CD4-positive, alpha-beta T cell treated with Interleukin-1 beta for 1 hour (primary cell): Measurements from ENCODE around the gene EME2.

ENCODE experiments used
- DNase-seq, 2 donors: peaks; one replicate each; pipeline ENCODE4 v3.0.0-alpha.2; 2020 to 2022

The EME2 gene

DNA sequence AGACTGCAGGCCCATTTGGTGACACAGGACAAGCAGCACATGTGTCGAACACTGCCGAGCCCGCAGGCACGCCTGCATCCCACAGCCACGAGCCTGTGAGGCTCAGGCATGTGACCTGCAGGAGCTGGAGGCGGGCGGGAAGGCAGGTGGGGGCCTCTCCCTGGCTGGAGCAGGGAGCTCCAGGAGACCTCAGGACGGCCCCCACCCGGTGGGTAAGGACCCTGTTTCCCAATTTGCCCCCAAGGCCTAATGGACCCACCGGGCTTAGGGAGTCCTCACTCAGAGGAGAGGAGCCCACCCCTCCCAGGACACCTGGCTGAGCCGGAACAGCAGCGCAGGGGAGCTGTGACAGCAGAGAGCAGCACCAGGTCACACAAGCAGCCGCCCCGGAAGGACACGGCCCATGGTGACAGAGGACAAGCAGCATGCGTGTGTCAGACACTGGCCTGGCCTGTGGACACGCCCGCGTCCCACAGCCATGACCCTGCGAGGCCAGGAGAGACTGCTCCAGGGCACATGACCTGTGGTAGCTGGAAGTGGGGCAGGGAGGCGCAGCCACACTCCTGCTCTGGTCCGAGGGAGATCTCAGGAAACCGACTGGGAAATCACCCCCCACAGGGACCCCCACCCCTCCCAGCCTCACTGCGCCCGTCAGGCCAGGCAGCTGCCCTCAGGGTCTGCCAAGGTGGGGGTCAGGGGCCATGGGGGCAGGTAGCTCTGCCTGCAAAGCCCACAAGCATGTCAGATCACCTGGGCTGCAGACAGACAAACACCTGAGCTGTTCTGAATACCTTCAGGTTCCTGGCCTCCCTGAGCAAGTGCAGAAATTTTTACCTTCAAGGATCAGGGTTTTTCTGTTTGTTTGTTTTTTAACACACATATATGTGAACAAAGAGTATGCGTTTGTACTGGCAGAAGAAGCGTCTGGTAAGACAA lies 7.4 kb downstream of the EME2 start:
- no peak for DNase-seq

DNA sequence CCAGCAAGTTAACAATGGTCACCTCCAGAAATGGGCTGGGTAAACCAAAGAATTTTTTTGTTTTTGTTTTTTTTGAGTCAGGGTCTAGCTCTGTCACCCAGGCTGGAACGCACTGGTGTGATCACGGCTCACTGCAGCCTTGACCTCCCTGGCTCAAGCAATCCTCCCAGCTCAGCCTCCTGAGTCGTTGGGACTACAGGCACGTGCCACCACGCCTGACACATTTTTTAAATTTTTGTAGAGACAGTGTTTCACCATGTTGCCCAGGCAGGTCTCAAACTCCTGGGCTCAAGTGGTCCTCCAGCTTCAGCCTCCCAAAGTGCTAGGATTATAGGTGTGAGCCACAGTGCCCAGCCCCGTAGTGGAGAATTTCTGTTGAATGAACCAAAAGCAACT lies 8.1 kb downstream of the EME2 start:
- DNase-seq = no peak

DNA sequence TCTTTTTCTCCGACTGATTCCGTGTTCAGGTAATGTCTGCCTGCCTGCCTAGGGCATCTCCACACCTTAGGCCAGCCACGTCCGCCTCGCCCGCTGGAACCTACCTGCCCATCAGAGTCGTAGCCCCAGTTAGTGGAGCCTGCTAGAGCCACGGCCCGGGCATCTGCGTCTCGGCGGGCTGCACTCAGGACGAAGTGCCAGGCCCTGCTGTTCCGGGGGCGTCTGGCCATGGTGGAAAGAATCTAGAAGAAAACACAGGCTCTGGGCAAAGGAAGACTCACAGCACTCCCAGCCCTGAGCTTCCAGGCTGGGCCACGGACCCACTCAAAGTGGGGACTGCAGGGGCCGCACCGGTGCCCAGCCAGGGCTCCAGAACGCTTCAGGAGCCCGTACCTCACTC lies 8.6 kb downstream of the EME2 start:
- no peak for DNase-seq

DNA sequence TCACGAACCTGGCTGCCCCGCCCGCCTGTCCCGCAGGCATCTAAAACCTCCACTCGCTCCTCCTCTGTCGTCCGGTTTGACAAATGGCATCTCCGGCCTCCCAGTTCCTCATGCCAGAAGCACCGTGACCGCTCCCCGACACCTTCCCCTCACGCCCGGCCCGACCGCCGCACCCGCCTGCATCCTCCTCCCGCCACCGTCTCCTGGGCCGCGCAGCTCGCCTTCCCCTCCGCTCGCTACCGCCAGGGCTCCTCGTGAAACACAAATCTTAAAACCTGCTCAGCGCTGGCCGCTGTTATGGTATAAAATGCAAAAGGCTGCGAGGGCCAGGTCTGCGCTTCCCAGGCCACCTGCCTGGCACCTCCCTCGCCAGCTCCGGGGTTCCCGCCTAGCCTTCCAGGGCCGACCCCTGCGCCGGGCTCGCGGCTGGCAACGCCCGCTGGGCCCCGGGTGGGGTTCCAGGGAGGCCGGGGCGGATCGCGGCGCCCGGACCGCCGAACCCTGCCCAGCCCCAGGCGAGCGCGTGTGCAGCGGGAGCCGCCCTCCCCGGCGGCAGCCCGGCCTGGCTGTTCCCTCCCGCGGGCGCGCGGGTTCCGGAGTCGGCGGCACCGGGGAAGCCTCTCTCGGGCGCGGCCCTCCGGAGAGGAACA lies 9.3 kb downstream of the EME2 start:
- peak in 1 of 2 donors; percentile 22 for DNase-seq

DNA sequence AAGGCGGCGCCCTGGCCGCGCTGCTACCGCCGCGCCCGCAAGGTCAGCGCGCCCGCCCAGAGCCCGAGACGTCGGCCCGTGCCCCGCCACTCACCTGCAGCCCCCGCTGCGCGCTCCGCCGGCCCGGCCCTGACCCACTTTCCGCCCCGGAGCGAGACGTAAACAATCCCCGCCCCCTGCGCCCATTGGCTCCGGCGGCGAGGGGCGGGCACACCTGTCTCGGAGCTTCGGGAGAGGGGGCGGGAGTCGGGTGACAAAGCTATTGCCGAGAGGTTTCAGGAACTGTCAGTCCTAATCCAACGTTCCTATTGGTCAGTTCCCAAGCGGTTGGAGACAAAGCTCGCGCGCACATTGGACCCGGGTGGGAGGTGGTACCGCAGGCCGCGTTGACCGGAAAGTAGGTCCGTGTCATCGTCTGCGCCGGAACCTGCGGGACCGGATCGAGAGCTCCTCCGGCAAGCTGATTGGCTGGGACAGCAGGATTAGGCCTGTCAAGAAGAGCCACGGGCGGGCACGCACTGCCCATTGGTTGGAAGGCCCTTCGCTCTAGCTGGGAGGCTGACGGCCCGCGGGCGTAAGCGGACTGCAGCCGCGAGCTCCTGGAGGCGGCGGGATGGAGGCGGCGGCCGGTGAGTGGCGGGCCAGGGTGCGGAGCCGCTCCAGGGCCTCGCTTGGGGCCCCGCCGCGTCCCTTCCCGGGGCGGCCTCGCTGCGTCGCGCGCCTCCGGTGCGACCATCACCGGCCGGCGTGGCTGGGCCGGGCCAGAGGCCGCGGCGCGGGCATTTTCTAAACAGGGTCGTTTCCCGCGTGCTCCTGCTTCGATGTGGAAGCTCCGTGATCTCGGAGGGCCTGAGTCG lies 10.0 kb downstream of the EME2 start, which contains the start of the genes NUBP2 and SPSB3:
TSS of gene NUBP2 (plus strand) at position 553 of the 857 bp plus-strand sequence. CDS start at position 614, 61 bp downstream.
TSS of gene SPSB3 (minus strand) at position 164 of the 857 bp plus-strand sequence. CDS start 1,088 bp downstream, outside the sequence.
- DNase-seq = peak; percentile 99 to 100

DNA sequence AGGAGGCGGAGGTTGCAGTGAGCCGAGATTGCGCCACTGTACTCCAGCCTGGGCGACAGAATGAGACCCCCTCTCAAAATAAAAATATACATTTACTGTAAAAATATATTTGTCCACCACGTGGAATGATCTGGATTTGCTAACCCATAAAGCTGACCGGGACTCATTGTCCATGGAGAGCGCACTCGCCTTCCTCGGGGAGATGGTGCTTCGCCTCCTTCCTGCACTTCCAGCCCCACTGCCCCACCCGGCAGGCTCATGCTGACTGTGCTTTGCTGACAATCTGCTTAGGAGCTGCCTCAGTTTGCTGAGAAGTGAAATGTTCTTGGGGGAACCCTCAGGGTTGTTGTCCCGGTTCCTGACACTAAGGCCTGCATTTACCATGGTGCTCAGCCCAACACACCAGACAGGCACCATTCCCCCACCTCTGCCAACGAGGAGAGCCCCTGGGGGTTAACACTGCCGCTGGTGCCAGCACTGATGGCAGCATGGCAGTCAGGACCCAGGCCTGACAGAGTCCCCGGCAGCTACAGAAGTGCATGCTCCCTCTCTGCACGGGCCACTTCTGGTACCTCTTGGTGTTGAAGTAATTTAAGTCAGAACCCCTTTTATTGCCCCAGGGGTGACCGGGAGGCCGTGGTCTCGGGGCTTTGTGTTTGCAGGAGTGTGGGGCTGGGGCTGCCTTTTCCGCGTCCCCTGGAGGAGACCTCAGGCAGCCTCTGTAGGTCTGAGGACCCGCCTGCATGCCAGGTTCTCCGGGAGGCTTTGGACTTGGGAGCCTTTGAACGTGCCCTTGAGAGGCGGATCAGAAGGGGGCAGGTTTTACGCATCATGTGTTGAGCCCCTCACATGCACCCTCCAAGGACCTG lies 12.6 kb downstream of the EME2 start:
- no peak for DNase-seq

DNA sequence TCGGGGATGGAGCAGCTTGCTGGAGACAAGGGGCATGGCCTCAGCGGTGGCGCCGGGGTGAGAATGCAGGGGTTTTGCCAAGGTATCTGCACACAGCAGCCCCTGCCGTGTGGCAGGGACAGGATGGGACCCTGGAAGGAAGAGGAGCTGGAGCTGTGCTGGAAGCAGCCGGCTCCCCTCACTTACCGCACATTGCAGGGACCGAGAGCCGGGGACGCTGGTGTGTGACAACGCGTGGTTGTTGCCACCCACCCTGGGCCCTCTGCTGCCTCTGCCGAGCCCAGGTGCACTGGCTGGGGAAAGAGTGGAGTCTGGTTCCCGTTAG lies 13.2 kb downstream of the EME2 start:
- no peak for DNase-seq

DNA sequence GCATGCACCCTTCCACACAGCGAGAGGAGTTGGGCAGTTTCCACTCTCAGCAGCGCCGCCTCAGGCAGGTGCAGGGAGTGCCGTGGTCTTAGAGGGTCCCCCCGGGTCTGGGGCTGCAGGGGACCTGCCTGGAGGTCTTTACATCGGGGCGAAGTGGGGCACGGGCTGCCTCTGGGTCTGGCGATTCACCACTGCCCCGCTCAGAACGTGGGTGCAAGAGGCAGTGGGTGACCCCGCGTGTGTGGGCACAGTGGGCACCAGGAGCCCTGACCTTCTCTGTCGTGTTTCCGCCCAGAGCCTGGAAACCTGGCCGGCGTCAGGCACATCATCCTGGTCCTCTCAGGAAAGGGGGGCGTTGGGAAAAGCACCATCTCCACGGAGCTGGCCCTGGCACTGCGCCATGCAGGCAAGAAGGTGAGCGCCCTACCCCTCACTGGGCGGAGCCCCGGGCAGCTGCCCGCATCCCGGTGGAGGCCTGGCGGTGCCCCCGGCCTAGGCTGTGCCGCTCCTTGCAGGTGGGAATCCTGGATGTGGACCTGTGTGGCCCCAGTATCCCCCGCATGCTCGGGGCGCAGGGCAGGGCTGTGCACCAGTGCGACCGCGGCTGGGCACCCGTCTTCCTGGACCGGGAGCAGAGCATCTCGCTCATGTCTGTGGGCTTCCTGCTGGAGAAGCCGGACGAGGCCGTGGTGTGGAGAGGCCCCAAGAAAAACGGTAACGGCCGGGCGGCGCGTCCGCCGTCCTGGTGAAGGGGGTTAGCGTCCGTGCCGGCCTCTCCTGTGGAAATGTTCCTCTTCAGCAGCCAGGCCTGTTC lies 13.8 kb downstream of the EME2 start:
- DNase-seq = no peak

DNA sequence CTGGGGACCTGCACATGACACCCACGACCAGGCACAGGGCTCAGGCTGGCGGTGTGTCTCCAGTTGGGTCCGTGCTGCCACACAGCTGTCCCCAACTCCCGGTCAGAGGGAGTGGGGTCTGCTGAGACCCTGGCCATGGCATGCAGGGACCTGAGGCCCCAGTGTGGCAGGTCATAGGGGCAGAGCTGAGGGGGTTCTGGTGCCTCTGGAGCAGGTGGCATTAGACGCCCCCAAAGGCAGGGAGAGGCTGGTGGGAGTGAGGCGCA lies 14.4 kb downstream of the EME2 start:
- DNase-seq = no peak

DNA sequence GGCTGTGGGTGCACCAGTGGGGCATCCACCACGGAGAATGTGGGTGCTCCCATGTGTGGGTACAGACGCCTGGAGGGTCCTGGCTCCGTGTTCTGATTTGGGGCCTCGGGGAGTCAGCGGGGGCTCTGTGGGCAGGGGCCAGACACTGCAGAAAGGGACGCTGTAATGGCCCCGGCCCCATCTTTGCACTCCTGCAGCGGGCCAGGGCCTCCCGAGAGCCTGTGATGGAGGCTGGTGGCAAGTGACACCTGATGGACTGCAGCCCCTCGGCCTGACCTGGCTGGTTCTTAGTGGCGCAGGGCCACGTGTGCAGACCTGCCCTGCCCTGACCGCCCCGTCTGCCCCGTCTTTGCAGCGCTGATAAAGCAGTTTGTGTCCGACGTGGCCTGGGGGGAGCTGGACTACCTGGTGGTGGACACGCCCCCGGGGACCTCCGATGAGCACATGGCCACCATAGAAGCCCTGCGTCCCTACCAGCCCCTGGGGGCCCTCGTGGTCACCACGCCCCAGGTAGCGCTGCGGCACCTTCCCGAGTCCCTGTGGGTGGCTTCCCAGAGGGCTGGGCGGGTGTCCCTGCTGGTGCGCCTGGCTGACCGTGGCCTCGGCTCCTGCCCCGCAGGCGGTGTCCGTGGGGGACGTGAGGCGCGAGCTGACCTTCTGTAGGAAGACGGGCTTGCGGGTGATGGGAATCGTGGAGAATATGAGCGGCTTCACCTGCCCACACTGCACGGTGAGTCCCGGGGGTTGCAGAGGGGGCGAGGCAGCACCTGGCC lies 14.9 kb downstream of the EME2 start:
- DNase-seq = no peak

DNA sequence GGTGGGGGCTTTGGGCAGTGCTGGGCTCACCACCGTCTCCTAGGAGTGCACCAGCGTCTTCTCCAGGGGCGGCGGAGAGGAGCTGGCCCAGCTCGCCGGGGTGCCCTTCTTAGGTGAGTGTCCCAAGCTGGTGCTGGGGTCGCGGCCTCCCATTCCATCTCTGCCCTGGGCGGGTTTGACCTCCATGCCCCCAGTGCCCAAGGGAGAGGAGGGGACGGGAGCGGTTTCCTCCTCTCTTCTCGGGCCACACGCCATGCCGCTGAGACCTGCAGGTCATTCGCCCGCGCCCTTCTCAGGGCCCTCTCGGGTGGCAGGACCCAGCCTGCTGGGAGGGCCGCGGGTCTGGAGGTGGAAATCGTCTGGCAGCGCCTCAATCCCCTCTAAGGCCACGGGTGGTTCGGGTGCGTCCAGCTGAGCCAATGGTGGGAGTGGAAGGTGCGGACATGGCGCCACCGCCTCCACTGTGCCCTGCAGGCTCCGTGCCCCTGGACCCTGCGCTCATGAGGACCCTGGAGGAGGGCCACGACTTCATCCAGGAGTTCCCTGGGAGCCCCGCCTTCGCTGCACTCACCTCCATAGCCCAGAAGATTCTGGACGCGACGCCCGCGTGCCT lies 15.6 kb downstream of the EME2 start:
- no peak for DNase-seq

DNA sequence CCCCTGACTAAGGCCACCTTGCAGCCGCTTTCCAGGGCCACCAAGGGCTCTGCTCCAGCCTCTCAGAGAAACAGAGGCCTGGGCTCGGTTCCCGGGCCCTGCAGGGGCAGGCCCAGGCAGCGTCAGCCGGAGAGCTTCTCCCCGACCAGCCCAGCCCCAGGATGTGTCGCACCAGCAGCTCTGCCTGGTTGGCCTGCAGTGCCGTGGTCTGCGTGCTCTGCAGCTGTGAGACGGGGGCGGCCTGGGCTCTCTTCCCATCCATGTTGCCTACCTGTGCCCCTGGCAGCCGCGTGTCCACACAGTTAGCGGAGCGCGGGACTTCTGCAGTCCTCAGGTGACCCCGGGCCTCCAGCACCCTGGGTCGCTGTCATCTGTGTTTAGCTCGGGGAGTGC lies 16.1 kb downstream of the EME2 start:
- DNase-seq = no peak

DNA sequence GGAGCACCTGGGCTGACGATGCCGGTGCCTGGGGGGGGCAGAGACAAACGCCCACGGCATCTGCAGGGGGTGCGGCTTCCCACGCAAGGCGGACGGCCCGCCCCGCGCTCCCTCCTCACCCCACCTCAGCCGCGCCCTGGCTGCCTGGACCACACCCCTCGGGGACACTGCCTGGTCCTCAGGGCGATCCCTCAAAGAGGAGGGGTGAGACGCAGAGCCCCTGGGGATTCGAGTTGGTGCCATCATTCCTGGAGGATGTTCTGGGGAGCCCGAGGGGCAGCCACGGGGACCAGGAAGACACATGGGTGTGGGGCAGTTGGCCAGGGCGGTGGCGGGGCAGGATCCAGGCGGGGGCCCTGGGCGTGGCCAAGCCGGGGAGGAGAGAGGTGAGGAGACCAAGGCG lies 17.0 kb downstream of the EME2 start:
- DNase-seq = no peak

DNA sequence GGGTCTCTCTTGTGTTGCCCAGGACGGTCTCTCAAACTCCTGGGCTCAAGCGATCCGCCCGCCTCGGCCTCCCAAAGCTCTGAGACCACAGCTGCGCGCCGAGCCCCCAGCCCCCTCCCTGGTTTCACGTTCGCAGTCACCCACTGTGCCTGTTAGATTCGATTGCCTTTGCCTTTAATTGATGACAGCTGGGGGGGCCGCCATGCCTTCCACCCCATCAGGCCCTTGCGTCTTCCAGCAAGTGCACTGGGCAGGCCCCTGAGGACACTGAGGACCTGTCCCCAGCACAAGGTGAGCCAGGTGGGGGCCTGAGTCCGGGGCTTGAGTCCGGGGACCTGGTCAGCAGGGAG lies 17.6 kb downstream of the EME2 start:
- no peak for DNase-seq

DNA sequence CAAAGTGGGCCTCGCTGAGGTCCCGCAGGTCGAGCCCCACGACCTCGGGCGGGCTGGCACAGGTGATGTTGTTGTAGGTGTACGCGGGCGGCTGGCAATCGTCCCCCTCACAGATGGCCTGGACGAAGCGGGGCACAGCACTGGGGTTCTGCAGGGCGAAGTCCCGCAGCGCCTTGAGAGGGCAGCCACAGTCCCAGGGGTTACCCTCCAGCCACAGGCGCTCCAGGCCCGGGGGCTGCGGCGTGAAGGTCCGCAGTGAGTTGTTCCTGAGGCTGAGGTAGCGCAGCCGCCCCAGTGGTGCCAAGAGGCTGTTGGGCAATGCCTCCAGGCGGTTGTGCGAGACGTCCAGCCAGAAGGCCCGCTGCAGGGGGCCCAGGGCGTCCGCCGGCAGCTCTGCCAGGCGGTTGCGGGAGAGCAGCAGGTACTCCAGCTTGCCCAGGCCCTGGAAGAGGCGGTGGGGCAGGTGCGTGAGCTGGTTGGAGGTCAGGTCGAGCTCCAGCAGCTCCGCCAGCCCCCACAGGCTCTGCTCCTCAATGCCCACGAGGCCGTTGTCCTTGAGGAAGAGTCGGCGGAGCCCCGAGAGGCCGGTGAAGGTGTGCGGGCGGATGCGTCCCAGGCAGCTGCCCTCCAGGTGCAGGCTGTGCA lies 18.1 kb downstream of the EME2 start:
- no peak for DNase-seq

DNA sequence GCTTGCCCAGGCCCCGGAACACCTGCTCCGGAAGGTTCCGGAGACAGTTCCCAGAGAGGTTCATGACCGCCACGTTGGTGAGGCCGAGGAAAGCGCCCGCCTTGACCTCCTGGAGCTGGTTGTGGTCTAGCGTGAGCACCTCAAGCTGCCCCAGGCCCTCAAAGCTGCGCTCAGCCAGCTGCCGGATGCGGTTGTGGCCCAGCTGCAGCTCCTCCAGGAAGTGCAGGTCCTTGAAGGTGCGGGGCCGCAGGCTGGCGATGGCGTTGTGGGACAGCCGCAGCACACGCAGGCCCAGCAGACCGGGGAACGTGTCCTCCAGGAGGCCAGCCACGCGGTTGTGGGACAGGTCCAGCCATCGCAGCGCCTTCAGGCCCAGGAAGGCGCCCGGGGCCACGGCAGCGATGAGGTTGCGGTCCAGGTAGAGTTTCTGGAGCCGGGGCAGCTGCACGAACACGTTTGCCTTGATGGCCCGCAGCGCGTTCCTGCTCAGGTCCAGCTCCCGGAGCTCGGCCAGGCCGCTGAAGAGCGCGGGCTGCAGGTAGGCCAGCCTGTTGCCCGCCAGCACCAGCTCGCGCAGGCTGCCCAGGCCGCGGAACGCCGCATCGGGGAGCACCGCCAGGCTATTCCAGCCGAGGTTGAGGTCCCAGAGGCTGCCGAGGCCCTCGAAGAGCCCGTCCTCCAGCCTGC lies 18.8 kb downstream of the EME2 start:
- no peak for DNase-seq

DNA sequence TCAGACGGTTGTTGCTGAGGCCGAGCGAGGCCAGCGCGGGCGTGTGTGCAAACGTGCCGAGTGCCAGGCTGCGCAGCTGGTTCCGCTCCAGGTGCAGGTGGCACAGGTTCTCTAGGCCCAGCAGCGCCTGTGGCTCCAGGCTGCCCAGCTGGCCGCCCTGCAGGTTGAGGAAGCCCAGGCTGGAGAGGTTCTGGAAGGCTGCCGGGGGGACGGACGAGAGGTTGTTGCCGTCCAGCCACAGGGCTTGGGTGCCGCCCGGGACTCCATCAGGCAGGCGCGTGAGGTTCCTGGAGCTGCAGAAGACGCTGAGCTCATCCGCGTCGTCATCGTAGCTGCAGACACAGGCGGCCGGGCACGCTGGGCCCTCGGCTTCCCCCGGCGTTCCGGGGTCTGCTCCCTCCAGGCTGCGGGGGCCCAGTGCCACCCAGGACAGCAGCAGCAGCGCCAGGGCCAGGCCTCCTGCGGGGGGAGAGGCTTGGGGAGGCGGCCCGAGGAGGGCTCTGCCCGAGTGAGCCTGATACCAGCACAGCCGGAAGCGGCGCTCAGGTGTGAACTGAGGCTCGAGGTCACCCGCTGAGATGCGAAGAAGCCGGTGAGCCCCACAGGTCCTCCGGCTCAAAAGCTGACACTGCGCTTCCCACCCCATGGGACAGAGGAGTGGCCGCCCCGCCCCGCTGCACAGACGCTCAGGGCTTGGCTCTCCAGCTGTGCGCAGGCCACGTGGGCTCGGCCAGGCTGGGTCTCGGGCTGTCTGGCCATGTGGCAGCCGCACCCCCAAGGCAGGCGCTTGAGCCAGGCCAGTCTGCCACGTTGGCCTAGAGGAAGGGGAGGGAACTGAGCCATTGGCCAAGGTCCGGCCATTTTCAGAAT lies 19.6 kb downstream of the EME2 start:
- no peak for DNase-seq

DNA sequence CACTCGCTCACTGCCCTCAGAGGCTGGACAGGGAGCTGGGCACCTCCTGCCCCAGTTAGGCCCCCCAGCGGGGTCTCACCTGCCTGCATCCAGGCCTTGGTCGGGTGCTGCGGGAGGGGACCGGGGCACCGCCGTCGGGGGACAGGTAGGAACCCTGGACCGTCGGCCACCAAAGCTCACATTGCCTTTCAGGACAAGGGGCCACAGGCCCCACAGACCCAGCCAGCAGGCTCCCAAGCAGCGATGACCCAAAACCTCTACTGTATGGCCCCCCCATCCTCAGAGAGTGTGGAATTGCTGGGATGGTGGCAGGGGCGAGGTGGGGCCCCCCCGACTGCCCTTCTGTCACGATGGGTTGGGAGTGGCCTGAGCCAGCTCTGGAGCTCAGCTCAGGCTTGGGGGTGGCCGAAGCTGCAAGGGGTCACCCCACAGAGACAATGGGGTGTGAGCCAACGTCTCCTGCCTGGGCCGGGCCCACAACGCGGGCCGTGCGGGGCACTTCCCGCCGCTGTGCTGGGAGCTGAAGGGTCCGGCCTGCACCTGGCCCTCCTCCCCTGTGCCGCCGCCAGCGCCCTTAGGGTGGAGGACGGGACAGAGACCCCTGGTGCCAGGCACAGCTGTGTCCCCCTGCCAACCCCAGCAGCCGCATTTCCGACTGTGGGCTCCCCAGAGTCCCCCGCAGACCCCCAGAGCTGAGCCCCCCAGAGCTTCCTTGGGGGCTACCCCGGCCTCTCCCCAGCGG lies 20.4 kb downstream of the EME2 start:
- DNase-seq = no peak
